GM12892 (cell line): Measurements from ENCODE around the gene AMELY.

ENCODE experiments used
- POLR2A ChIP-seq: IDR thresholded peaks from 2 replicates; pipeline ENCODE4 v1.6.1; 2011; ENCODE audit warnings: low read depth, low read length, control low read depth
- POLR2AphosphoS5 ChIP-seq: IDR thresholded peaks from 2 replicates; pipeline ENCODE4 v1.6.1; 2011; ENCODE audit warnings: low read depth, low read length, control low read depth

DNA sequence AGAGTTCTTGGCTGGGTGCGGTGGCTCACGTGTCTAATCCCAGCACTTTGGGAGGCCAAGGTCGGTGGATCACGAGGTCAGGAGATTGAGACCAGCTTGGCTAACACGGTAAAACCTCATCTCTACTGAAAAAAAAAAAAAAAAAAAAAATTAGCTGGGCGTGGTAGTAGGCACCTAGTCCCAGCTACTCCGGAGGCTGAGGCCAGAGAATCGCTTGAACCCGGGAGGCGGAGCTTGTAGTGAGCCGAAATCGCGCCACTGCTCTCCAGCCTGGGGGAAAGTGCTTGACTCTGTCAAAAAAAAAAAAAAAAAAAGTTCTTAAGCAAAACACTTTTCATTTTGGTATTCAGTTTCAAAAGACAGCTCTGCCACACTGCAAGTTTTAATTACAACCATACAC is 36.8 kb upstream of the AMELY start:
- TF ChIP-seq POLR2AphosphoS5, result no peak
- TF ChIP-seq POLR2A, result no peak
